ENCODE measurements around the gene FLCN. TPM values are rescaled to one million over a fixed set of nuclear protein-coding genes. Genes with fewer than 3 reads are reported as not detected.

Gene FLCN
- total and polyA plus RNA-seq, 4 donors, result 8.5 to 46.7 (median 28.4) TPM

DNA sequence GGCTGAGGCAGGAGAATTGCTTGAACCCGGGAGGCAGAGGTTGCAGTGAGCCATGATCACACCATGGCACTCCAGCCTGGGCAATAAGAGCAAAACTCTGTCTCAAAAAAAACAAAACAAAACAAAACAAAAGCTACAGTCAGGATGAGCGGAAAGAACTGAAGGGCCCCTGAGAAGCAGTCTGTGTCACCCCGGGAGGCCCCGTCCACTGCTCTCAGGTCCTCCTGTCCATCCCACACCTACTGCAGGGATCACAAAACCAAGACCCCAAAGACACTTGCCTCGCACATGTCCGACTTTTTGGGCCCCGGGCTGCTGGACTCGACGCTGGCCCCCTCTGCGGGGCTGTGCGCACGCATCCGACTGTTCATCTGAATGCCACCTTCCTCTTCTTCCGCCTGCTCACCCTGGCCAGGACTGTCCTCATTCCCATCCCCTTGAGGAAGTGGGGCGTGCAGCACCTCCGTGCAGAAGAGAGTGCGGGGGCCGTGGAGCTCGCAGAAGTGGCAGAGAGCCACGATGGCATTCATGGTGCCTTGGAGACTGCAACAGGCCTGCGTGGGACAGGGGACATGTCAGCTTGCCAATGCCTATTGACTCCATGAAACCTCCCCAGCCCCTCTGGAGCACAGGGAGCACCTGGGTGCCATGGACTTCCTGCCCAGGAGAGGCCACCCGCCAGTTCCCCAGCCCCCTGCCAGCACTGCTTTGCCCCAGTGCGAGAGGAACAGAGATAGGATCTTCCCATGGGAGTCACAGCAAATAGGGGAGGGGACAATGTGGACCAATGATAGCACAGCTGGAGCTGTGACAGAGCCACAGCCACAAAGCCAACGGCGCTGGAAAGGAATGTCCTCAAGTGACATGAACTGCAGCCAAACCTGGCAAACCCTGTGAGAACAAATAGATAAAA, 9.1 kb downstream of the FLCN start:
- no peak overlapping the region for H3K9ac ChIP-seq (ENCODE audit: low read depth in 1 of 2, low read length in 2 of 2)
- peaks cover 8 to 37% (median 33%) of the 10 kb centered on the region in 4 donors for H3K4me1 ChIP-seq (ENCODE audit: control insufficient read depth in 4 of 4, insufficient read depth in 4 of 4, low read length in 3 of 4)
- peaks cover 17 to 71% (median 45%) of the 10 kb centered on the region in 4 donors for H3K36me3 ChIP-seq (ENCODE audit: control insufficient read depth in 4 of 4, insufficient read depth in 3 of 4, low read depth in 1 of 4, low read length in 3 of 4)
- no peaks in the 10 kb centered on the region for H3K27me3 ChIP-seq (ENCODE audit: control insufficient read depth in 4 of 4, insufficient read depth in 4 of 4, low read length in 3 of 4)
- no peaks in the 10 kb centered on the region for H3K9me3 ChIP-seq (ENCODE audit: control insufficient read depth in 4 of 4, low read length in 3 of 4)
- 75% methylated on average over 25 of the region's 25 CpGs for WGBS
- no peak overlapping the region for H3K4me3 ChIP-seq (ENCODE audit: low read depth in 1 of 3, low read length in 3 of 3)
- TF ChIP-seq, protein P1, sequence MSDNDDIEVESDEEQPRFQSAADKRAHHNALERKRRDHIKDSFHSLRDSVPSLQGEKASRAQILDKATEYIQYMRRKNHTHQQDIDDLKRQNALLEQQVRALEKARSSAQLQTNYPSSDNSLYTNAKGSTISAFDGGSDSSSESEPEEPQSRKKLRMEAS (IDR thresholded peaks at IDR 0.05), result no peak
- no peak for TF ChIP-seq FOXA2 (IDR thresholded peaks at IDR 0.05)
- peak; percentile 31 to 42 for TF ChIP-seq HNF4A (conservative IDR thresholded peaks at IDR 0.05)
- TF ChIP-seq GABPA (IDR thresholded peaks at IDR 0.05 in 1 of 2, conservative IDR thresholded peaks at IDR 0.05 in 1 of 2), result no peak
- no peak for TF ChIP-seq HNF4G (IDR thresholded peaks at IDR 0.05)
- no peak for TF ChIP-seq FOXA1 (IDR thresholded peaks at IDR 0.05)
- TF ChIP-seq SP1 (IDR thresholded peaks at IDR 0.05), result peak; percentile 66
- no peak for TF ChIP-seq ATF3 (IDR thresholded peaks at IDR 0.05)
- peak; percentile 81 to 90 for TF ChIP-seq RXRA (IDR thresholded peaks at IDR 0.05)
- no peak for TF ChIP-seq ZBTB33 (IDR thresholded peaks at IDR 0.05)
- TF ChIP-seq JUND (IDR thresholded peaks at IDR 0.05), result no peak
- TF ChIP-seq CTCF (IDR thresholded peaks at IDR 0.05; ENCODE audit: low read depth, low read length, missing input control), result no peak
- TF ChIP-seq REST (IDR thresholded peaks at IDR 0.05), result no peak
- TF ChIP-seq YY1 (IDR thresholded peaks at IDR 0.05), result no peak
- TF ChIP-seq TAF1 (conservative IDR thresholded peaks at IDR 0.05), result no peak
- TF ChIP-seq RAD21 (IDR thresholded peaks at IDR 0.05), result peak in 1 of 2 donors; percentile 41
- no peak for TF ChIP-seq EGR1 (IDR thresholded peaks at IDR 0.05; ENCODE audit: low read depth in 2 of 2)
- TF ChIP-seq NR2F2 (IDR thresholded peaks at IDR 0.05), result no peak
- DNase-seq (ENCODE audit: low spot score), result no peak
- peak overlapping the region; percentile 6 to 43 for H3K27ac ChIP-seq (ENCODE audit: low read depth in 1 of 2, low read length in 2 of 2)
